Small intestine (tissue), 7 donors: ENCODE data around the gene EPAS1. TPM values are rescaled to one million over a fixed set of nuclear protein-coding genes. Genes with fewer than 3 reads are reported as not detected.
A peak's percentile ranks its signal among the peaks of the same experiment; 100 is the strongest.

Experiments
- DNase-seq, 2 donors: peaks; one replicate each; pipeline versions ENCODE4 v3.0.0 to v3.0.0-alpha.2; 2013
- FAIRE-seq: peaks from 2 replicates; lab custom pipeline; 2012; peaks lifted over from hg19 to GRCh38; lab: Jason Lieb, UNC
- H3K27ac ChIP-seq, 3 donors: one replicate each; pipeline ENCODE4 v1.5.1; 2013; ENCODE audit warnings: low read length in 2 of 3, mild to moderate bottlenecking in 2 of 3, control low read depth in 1 of 3, inconsistent platforms in 1 of 3, low read depth in 1 of 3, moderate library complexity in 1 of 3
- H3K27me3 ChIP-seq, 3 donors: one replicate each; pipeline ENCODE4 v1.6.1; 2013; ENCODE audit warnings: low read length in 3 of 3, inconsistent platforms in 1 of 3; ENCODE audit not compliant: control insufficient read depth in 3 of 3, insufficient read depth in 3 of 3
- H3K36me3 ChIP-seq, 3 donors: one replicate each; pipeline ENCODE4 v1.6.1; 2013; ENCODE audit warnings: low read length in 3 of 3, inconsistent platforms in 1 of 3, low read depth in 1 of 3, mild to moderate bottlenecking in 1 of 3, moderate library complexity in 1 of 3; ENCODE audit not compliant: control insufficient read depth in 3 of 3, insufficient read depth in 2 of 3
- H3K4me1 ChIP-seq, 3 donors: one replicate each; pipeline ENCODE4 v1.6.1; 2013; ENCODE audit warnings: low read length in 2 of 3, inconsistent platforms in 1 of 3, low read depth in 1 of 3, mild to moderate bottlenecking in 1 of 3, moderate library complexity in 1 of 3; ENCODE audit not compliant: control insufficient read depth in 3 of 3, insufficient read depth in 2 of 3
- H3K4me3 ChIP-seq, 3 donors: one replicate each; pipeline ENCODE4 v1.5.1; 2013; ENCODE audit warnings: low read length in 3 of 3, control low read depth in 1 of 3, inconsistent platforms in 1 of 3, low read depth in 1 of 3, mild to moderate bottlenecking in 1 of 3, moderate library complexity in 1 of 3
- H3K9me3 ChIP-seq, 2 donors: one replicate each; pipeline ENCODE4 v1.6.1; 2013; ENCODE audit warnings: low read depth in 1 of 2, low read length in 1 of 2; ENCODE audit not compliant: control insufficient read depth in 2 of 2, insufficient read depth in 1 of 2
- WGBS, 3 donors: extraction: QIAGEN DNeasy Blood & Tissue Kit; methylation state at CpG; one replicate each; pipeline ENCODE4 v1.1.7; 2013; 5-methylcytosine and 5-hydroxymethylcytosine counted together
- polyA plus RNA-seq, 4 donors: library from polyadenylated mRNA; stranded (reverse) in 3 of 4; unstranded in 1 of 4; fragments of 200-250 nt in 3 of 4; fragments of 120-200 nt in 1 of 4; gene quantifications; one replicate each; pipeline versions ENCODE4 v1.2.1 to v1.2.3, GENCODE V29; 2013
- donor health status: healthy with polysubstance abuse.
- donor health status: control.
- donor health status: control.
- donor health status: Bipolar disorder and iron deficiency.
- donor health status: healthy.

EPAS1 gene
- polyA plus RNA-seq, 4 donors: 22.7 to 106 (median 64.1) TPM

DNA sequence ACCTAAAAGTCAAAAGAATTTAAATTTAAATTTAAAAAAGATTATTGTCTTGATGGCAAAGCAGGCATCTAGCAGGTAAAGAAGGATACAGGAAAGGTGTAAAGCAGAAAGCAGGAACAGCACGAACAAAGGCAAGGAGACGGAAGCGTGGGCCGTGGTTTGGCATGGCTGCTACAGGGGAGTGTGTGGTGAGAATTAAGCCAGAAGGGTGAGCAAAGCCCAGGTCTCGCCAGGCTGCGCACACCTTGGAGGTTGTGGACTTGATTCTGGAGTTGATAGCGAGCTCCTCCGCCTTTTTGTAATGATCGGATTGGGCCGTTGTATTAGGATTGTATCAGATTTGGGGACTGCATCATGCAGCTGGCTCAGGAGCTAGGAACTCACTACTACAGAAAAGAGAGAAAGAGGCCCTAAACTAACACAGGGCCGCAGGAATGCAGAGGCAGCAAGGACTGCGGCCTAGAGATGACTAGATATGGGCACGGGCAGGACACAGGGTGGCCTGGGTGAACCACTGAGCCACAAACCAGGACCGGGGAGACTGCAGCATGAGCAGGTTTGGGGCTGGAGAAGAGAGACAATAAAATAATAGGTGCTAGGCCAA, 110.7 kb downstream of the EPAS1 start:
- WGBS, 3 donors: 91 to 92% (median 91%) methylated on average over 14 of the region's 14 CpGs
- DNase-seq: no peak
- peaks cover 0 to 2% (median 0%) of the 10 kb centered on the region in 3 donors for H3K27me3 ChIP-seq
- H3K4me1 ChIP-seq: peaks cover 0 to 13% (median 0%) of the 10 kb centered on the region in 3 donors
- no peaks in the 10 kb centered on the region for H3K9me3 ChIP-seq
- H3K27ac ChIP-seq: no peak overlapping the region
- FAIRE-seq: no peak
- no peaks in the 10 kb centered on the region for H3K36me3 ChIP-seq
- H3K4me3 ChIP-seq: no peak overlapping the region

DNA sequence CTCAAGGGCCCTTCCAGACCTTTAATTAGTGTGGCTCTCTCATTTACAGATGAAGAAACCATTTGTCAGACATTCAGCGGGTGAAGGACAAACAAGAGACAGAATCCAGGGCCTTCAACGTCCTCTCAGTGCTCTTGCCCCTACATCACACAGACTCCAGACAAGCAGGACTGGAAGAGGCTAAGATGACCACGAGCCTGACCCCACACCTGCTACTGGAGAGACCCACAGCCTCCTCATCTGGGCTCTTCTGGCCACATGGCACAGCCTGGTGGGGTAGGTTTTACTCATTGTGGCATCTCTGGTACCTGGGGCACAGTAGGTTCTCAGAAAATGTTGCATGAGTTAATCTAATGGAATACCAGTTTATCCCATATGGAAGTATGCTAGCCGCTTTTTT, 112.5 kb downstream of the EPAS1 start:
- Histone ChIP-seq H3K36me3 (no peaks in the 10 kb centered on the region), H3K27ac (peak overlapping the region in 1 of 3 donors; percentile 33), H3K4me1 (peaks cover 0 to 13% (median 0%) of the 10 kb centered on the region in 3 donors), H3K27me3 (peaks cover 0 to 2% (median 0%) of the 10 kb centered on the region in 3 donors), H3K9me3 (no peaks in the 10 kb centered on the region), H3K4me3 (no peak overlapping the region)
- WGBS, 3 donors: 66 to 80% (median 69%) methylated on average over 4 of the region's 4 CpGs
- no peak for FAIRE-seq
- DNase-seq: no peak

DNA sequence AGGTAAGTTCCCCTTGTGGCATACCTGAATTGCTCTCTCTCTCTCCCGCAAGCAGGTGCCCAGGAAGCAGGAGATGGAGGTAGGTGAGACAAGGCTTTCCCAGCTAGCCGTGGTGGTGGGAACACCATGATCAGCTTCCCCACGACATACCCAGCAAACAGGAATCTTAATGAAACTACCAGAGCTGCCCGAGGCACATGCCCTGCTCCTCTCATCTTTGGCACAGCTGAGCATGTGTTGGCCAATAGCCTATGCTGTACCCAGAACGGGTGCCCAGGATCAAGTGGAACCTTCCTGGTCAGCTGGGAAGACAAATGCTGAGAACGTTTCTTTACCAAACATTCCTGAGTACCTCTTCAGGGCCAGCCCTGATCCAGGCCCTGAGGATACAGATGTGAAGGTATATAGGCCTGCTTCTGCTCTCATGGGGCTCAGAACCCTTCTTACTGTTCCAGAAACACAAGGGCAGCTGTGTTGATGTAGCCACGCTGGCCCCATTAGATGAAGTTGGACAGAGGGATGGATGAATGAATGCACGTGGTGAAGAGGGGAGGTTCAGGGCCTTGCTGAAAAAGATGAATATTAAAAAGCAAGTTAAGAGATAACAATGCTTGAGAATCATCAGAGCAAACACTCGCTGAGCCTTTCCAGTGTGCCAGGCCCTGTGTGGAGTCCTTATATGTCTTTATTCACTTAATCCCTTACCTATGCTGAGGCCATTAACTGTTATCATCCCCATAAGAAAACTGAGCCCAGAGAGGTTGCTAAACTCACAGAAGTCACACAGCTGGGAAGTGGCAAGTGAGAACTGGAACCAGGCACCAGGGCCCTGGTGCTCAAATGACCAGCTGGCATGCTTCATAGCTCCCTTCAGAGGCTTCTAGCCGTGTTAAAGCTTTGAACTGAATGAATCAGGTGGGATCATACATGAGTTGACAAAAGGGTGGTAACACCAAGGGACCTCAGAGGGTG, 113.4 kb downstream of the EPAS1 start:
- H3K9me3 ChIP-seq: no peaks in the 10 kb centered on the region
- FAIRE-seq: no peak
- no peak for DNase-seq
- peaks cover 0 to 2% (median 0%) of the 10 kb centered on the region in 3 donors for H3K27me3 ChIP-seq
- peaks cover 0 to 13% (median 0%) of the 10 kb centered on the region in 3 donors for H3K4me1 ChIP-seq
- H3K36me3 ChIP-seq: no peaks in the 10 kb centered on the region
- H3K27ac ChIP-seq: no peak overlapping the region
- 73 to 82% (median 80%) methylated on average over 10 of the region's 10 CpGs for WGBS, 3 donors
- no peak overlapping the region for H3K4me3 ChIP-seq

DNA sequence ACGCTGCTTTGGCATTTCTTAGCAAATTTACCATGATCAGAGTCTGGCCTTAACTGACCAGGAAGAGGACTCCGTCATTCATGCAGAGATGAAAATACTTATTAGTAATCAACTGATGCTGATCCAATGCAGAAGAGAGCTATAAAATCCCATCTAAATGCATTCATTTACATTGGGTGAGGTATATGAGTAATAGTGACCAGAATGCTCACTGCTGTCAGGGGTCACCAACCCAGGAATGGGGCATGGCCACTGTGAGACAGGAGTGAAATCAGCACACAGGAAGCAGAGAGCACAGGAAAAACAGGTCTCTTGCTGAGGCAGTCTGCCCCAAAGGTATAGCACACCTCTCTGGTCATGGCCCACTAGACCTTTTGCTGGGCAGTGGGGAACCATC, 114.0 kb downstream of the EPAS1 start:
- 89 to 95% (median 94%) methylated on average over 2 of the region's 2 CpGs for WGBS, 3 donors
- FAIRE-seq (no peak), DNase-seq (no peak)
- Histone ChIP-seq H3K27me3 (peaks cover 0 to 2% (median 0%) of the 10 kb centered on the region in 3 donors), H3K27ac (no peak overlapping the region), H3K9me3 (no peaks in the 10 kb centered on the region), H3K4me1 (peaks cover 0 to 13% (median 0%) of the 10 kb centered on the region in 3 donors), H3K36me3 (no peaks in the 10 kb centered on the region), H3K4me3 (no peak overlapping the region)

DNA sequence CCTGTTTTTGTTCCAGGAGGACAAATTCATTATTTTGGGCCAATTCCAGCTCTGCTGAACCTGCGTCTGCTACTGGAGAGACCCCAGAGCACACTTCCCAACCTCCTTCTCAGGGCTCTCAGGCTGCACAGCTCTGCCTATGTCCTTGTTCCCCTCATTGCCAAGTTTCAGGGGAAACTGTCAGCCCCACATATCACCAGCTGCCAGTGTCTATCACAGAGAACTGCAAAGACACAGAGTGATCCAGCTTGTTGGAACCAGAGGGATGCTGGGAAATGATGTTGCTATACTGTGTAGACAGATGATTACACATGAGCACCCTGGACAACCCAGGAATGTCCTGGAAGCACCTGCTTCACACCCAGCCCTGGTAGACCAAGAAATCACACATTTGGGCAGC, 114.8 kb downstream of the EPAS1 start:
- 94 to 100% (median 100%) methylated on average over 1 of the region's 1 CpG for WGBS, 3 donors

DNA sequence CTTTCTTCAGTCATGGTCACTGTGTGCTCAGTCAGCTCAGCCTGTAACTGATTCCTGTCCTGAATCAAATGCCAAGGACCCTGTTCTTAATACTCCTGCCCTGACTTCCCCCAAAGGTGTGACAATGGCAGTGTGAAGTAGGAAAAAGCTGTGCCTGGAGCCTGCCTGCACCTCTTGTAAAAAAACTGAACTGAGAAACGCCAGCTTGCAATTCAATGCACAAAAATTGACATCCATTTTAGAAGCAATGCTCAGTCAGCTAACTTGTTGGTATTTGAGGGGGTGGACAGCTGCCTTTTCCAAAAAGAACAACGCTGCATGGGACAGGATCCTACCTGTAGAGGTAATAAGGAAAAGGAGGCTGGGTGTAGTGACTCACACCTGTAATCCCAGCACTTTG, 115.9 kb downstream of the EPAS1 start:
- FAIRE-seq: no peak
- 80 to 84% (median 83%) methylated on average over 2 of the region's 2 CpGs for WGBS, 3 donors

More for the DNA sequence above, 114.8 kb downstream of the EPAS1 start:
- Histone ChIP-seq H3K27ac (no peak overlapping the region), H3K4me3 (no peak overlapping the region), H3K36me3 (no peaks in the 10 kb centered on the region), H3K27me3 (peaks cover 0 to 2% (median 0%) of the 10 kb centered on the region in 3 donors), H3K9me3 (peaks cover 0 to 4% of the 10 kb centered on the region in 2 donors), H3K4me1 (peaks cover 0 to 13% (median 0%) of the 10 kb centered on the region in 3 donors)
- FAIRE-seq (no peak), DNase-seq (no peak)

DNA sequence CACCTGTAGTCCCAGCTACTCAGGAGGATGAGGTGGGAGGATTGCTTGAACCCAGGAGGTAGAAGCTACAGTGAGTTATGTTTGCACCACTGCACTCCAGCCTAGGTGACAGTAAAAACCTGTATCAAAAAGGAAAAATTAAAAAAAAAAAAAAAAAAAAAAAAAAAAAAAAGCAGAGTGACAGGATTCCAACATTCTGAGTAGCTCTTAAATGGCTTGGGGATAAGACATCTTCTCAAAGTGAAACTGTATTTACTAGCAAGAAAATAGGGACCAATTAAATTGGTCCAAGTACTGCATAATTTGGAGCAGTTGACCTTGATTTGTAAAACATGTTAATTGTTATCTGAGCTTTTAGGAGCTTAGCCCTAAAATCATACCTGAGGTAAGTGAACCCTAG, 116.4 kb downstream of the EPAS1 start:
- Histone ChIP-seq H3K4me1 (peaks cover 0 to 11% (median 0%) of the 10 kb centered on the region in 3 donors), H3K36me3 (no peaks in the 10 kb centered on the region), H3K4me3 (no peak overlapping the region), H3K9me3 (peaks cover 0 to 6% of the 10 kb centered on the region in 2 donors), H3K27ac (no peak overlapping the region), H3K27me3 (peaks cover 0 to 2% (median 0%) of the 10 kb centered on the region in 3 donors)
- FAIRE-seq (no peak), DNase-seq (no peak)

More for the DNA sequence above, 115.9 kb downstream of the EPAS1 start:
- Histone ChIP-seq H3K27ac (no peak overlapping the region), H3K9me3 (peaks cover 0 to 6% of the 10 kb centered on the region in 2 donors), H3K4me1 (peaks cover 0 to 13% (median 0%) of the 10 kb centered on the region in 3 donors), H3K36me3 (no peaks in the 10 kb centered on the region), H3K27me3 (peaks cover 0 to 2% (median 0%) of the 10 kb centered on the region in 3 donors), H3K4me3 (no peak overlapping the region)
- DNase-seq: no peak

DNA sequence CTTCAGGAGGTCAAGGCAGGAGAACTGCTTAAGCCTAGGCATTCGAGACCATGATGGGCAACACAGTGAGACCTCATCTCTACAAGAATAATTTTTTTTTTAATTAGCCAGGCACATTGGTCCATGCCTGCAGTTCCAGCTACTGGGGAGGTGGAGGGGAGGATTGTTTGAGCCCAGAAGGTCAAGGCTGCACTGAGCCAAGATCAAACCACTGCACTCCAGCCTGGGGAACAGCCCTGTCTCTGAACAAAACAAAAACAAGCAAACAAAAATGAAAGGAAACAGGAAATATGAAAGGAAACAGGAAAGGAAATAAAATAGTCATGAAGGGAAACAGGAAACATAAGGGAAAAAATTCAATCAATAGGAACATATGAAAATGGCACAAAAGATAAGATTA, 117.5 kb downstream of the EPAS1 start:
- DNase-seq (no peak), FAIRE-seq (no peak)
- Histone ChIP-seq H3K27me3 (peaks cover 0 to 2% (median 0%) of the 10 kb centered on the region in 3 donors), H3K36me3 (no peaks in the 10 kb centered on the region), H3K27ac (no peak overlapping the region), H3K4me1 (peaks cover 0 to under 1% (median 0%) of the 10 kb centered on the region in 3 donors), H3K9me3 (peaks cover 0 to 6% of the 10 kb centered on the region in 2 donors), H3K4me3 (no peak overlapping the region)
- 83 to 84% (median 84%) methylated on average over 1 of the region's 1 CpG for WGBS, 3 donors
